Aorta (tissue), 5 donors: ENCODE results near the gene PPP1CB. TPM values are rescaled to one million over a fixed set of nuclear protein-coding genes. Genes with fewer than 3 reads are reported as not detected.
"Not testable (repeated sequence)": the region's sequence is repeated elsewhere in the genome, so short reads cannot be mapped to it uniquely, and the experiment has no call there.

ENCODE experiments used
- ATAC-seq: fragments of 200-7000 bp; cut with Tn5 transposase; one replicate; pipeline ENCODE4 v1.9.1; 2022; ENCODE audit warnings: moderate library complexity; ENCODE audit not compliant: low FRiP score
- DNase-seq, 2 donors: peaks; one replicate each; pipeline ENCODE4 v3.0.0-alpha.2; 2020
- H3K27ac ChIP-seq, 2 donors: one replicate each; pipeline ENCODE4 v1.5.1; 2013; ENCODE audit warnings: low read length in 2 of 2, mild to moderate bottlenecking in 2 of 2, moderate library complexity in 2 of 2, control low read depth in 1 of 2, inconsistent platforms in 1 of 2, low read depth in 1 of 2
- H3K27me3 ChIP-seq, 2 donors: one replicate each; pipeline ENCODE4 v1.6.1; 2013; ENCODE audit warnings: control low read depth in 1 of 2, low read length in 1 of 2, mild to moderate bottlenecking in 1 of 2, moderate library complexity in 1 of 2; ENCODE audit not compliant: insufficient read depth in 2 of 2, control insufficient read depth in 1 of 2
- H3K36me3 ChIP-seq, 2 donors: one replicate each; pipeline ENCODE4 v1.6.1; 2013; ENCODE audit warnings: control low read depth in 1 of 2, low read length in 1 of 2, mild to moderate bottlenecking in 1 of 2; ENCODE audit not compliant: insufficient read depth in 2 of 2, control insufficient read depth in 1 of 2
- H3K4me1 ChIP-seq, 2 donors: one replicate each; pipeline ENCODE4 v1.6.1; 2013; ENCODE audit warnings: low read length in 2 of 2, control low read depth in 1 of 2, mild to moderate bottlenecking in 1 of 2, moderate library complexity in 1 of 2; ENCODE audit not compliant: insufficient read depth in 2 of 2, control insufficient read depth in 1 of 2
- H3K4me3 ChIP-seq, 2 donors: one replicate each; pipeline ENCODE4 v1.5.1; 2013; ENCODE audit warnings: low read length in 2 of 2, control low read depth in 1 of 2, mild to moderate bottlenecking in 1 of 2
- H3K9me3 ChIP-seq: one replicate; pipeline ENCODE4 v1.6.1; 2013; ENCODE audit warnings: mild to moderate bottlenecking, low read length; ENCODE audit not compliant: control insufficient read depth
- WGBS, 2 donors: extraction: QIAGEN DNeasy Blood & Tissue Kit; methylation state at CpG; one replicate each; pipeline ENCODE4 v1.1.7; 2013; 5-methylcytosine and 5-hydroxymethylcytosine counted together
- intact Hi-C, 2 donors: fragments of 100-400 bp; cut with DNase I; formaldehyde crosslinking; loops; one replicate each; pipeline versions ENCODE4 v1.14.2 to v1.15.0; 2022
- polyA plus RNA-seq, 2 donors: library from polyadenylated mRNA; stranded (reverse); fragments of 200-250 nt; gene quantifications; one replicate each; pipeline ENCODE4 v1.2.3, GENCODE V29; 2013
- total RNA-seq, 2 donors: library from RNA; stranded (reverse); fragmentation: NEBNext Ultra II Directional; extraction: Animal tissue kit (Norgen Biotek cat#: 25700); gene quantifications; one replicate each; pipeline ENCODE4 v1.2.1, GENCODE V29; 2021
- donor health status: healthy with polysubstance abuse.
- donor health status: Bipolar disorder and iron deficiency.
- donor health status: DM: no; HTN: no; CAD: no.
- donor health status: DM: no; HTN: no; CAD: no.
- donor health status: DM: yes; HTN: yes; CAD: no.

PPP1CB gene
- total and polyA plus RNA-seq, 4 donors, result 187 to 484 (median 378) TPM

DNA sequence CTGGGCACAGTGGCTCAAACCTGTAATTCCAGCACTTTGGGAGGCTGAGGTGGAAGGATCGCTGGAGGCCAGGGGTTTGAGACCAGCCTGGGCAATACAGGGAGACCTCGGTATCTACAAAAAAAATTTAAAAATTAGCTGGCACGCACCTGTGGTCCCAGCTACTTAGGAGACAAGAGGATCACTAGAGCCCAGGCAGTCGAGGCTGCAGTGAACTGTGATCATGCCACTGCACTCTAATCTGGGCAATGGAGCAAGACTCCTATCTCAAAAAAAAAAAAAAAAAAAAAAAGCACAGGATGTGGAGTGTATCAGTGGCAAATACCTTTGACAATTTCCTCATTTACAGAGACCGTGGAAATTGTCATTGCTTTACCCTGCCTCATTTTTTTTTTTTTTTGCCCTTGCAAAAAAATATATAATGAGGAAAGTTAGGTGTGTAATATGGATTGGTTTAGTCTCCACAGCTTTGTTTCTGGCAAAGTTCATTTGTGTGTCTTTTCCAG is 20.9 kb upstream of the PPP1CB start:
- Histone ChIP-seq H3K4me3 (no peak overlapping the region), H3K9me3 (no peaks in the 10 kb centered on the region), H3K4me1 (peaks cover 2 to 7% of the 10 kb centered on the region in 2 donors), H3K36me3 (peaks cover 0 to 9% of the 10 kb centered on the region in 2 donors), H3K27me3 (no peaks in the 10 kb centered on the region), H3K27ac (no peak overlapping the region)
- intact Hi-C loops, result loop anchor here in 1 of 2 donors (5.0 kb wide), 1 partner anchor 68 kb away; no protein-coding TSS in a partner anchor
- WGBS, 2 donors, result 52 to 62% methylated on average over 5 of the region's 5 CpGs
- ATAC-seq, result no peak
- no peak for DNase-seq

DNA sequence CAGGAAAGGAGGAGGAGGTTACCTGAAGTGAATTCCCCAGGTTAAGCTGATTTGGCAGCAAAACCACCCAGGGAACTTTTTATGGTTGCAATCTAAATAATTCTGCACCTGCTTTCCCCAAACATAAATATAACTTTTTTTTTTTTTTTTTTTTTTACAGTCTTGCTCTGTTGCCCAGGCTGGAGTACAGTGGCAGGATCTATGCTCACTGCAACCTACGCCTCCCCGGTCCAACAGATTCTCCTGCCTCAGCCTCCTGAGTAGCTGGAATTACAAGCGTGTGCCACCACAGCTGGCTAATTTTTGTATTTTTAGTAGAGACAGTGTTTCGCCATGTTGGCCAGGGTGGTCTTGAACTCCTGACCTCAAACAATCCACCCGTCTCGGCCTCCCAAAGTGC is 16.1 kb upstream of the PPP1CB start:
- Histone ChIP-seq H3K4me1 (peaks cover 0 to 7% of the 10 kb centered on the region in 2 donors), H3K9me3 (no peaks in the 10 kb centered on the region), H3K4me3 (peak overlapping the region; percentile 80 to 99), H3K27ac (peak overlapping the region; percentile 90 to 93), H3K36me3 (peaks cover 0 to 4% of the 10 kb centered on the region in 2 donors), H3K27me3 (no peaks in the 10 kb centered on the region)
- peak; percentile 27 for ATAC-seq
- intact Hi-C loops, result loop anchor here (2.0 to 5.0 kb wide), 2 partner anchors 15 to 73 kb away; partner anchors contain the start of gene PPP1CB (in 1 of the 2)
- 5 to 11% methylated on average over 6 of the region's 6 CpGs for WGBS, 2 donors
- DNase-seq, result no peak

- DNase-seq, result peak; percentile 86 to 89
- intact Hi-C loops, result loop anchor here in 1 of 2 donors (5.0 kb wide), 1 partner anchor 74 kb away; no protein-coding TSS in a partner anchor
Measured at GRCh38 chr2:28736034-28736433, 15.6 kb upstream of the PPP1CB start.

DNA sequence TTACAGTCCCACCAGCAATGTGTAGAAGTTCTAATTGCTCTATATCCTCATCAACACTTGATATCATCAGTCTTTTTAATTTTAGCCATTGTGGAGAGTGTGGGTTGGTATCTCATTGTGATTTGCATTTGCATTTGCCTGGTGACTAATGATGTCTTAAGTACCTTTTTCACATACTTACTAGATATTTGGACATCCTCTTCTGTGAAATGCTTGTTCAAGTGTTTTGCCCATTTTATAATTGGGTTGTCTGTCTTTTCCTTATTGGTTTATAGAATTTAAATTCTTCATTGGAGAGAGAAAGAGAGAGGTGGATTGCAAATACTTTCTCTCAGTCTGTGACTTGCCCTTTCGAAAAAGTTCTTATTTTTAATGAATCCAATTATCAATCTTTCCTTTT is 14.0 kb upstream of the PPP1CB start:
- H3K9me3 ChIP-seq, result no peaks in the 10 kb centered on the region
- peaks cover 0 to 2% of the 10 kb centered on the region in 2 donors for H3K4me1 ChIP-seq
- intact Hi-C loops, result loop anchor here in 1 of 2 donors (5.0 kb wide), 1 partner anchor 75 kb away; no protein-coding TSS in a partner anchor
- no peaks in the 10 kb centered on the region for H3K27me3 ChIP-seq
- H3K36me3 ChIP-seq, result no peaks in the 10 kb centered on the region
- no peak overlapping the region for H3K4me3 ChIP-seq
- 98 to 100% methylated on average over 1 of the region's 1 CpG for WGBS, 2 donors
- H3K27ac ChIP-seq, result no peak overlapping the region
- DNase-seq, result no peak
- no peak for ATAC-seq

More at GRCh38 chr2:28736034-28736433, 15.6 kb upstream of the PPP1CB start:
- 3 to 4% methylated on average over 3 of the region's 3 CpGs for WGBS, 2 donors
- peaks cover 0 to 4% of the 10 kb centered on the region in 2 donors for H3K36me3 ChIP-seq
- H3K27me3 ChIP-seq, result no peaks in the 10 kb centered on the region
- peak; percentile 94 for ATAC-seq
- H3K4me1 ChIP-seq, result peaks cover 0 to 7% of the 10 kb centered on the region in 2 donors
- H3K9me3 ChIP-seq, result no peaks in the 10 kb centered on the region
- peak overlapping the region; percentile 80 to 99 for H3K4me3 ChIP-seq
- peak overlapping the region; percentile 90 to 93 for H3K27ac ChIP-seq

- DNase-seq, H3K4me1 ChIP-seq, H3K27ac ChIP-seq, ATAC-seq, H3K4me3 ChIP-seq, H3K9me3 ChIP-seq, intact Hi-C loops, H3K36me3 ChIP-seq, H3K27me3 ChIP-seq: not testable (repeated sequence)
- WGBS, 2 donors, result 95 to 96% methylated on average over 6 of the region's 6 CpGs
Measured at GRCh38 chr2:28742619-28743018, 9.0 kb upstream of the PPP1CB start.

DNA sequence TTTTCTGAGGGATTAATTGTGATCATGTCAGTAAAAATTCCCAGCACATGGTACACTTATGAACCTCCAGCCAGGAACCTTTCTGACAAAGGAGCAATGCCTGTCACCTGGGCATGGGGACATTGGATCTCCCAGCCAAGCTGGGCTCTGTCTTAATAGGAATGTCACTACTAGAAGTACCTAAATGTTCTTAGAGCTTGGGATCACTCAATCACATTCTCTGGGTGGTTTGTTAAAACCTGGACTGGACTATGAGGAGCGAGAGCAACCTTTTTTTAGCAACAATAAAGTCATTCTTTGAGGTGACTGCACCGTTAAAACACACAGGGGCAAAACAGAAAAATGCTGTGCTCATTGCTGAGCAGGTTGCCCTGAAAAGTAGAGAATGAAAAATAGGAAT is 6.4 kb upstream of the PPP1CB start:
- H3K36me3 ChIP-seq, result no peaks in the 10 kb centered on the region
- no peaks in the 10 kb centered on the region for H3K27me3 ChIP-seq
- no peaks in the 10 kb centered on the region for H3K9me3 ChIP-seq
- intact Hi-C loops, result no loop called here
- no peak overlapping the region for H3K4me3 ChIP-seq
- H3K27ac ChIP-seq, result peak overlapping the region; percentile 84 to 91
- ATAC-seq (peak; percentile 19), DNase-seq (no peak)
- peaks cover 3 to 15% of the 10 kb centered on the region in 2 donors for H3K4me1 ChIP-seq
- WGBS, 2 donors, result 5 to 17% methylated on average over 2 of the region's 2 CpGs

GRCh38 chr2:28745876-28746275 is 5.8 kb upstream of the PPP1CB start:
- Histone ChIP-seq H3K9me3 (no peaks in the 10 kb centered on the region), H3K27ac (peak overlapping the region; percentile 84 to 91), H3K36me3 (no peaks in the 10 kb centered on the region), H3K4me3 (no peak overlapping the region), H3K4me1 (peaks cover 3 to 15% of the 10 kb centered on the region in 2 donors), H3K27me3 (no peaks in the 10 kb centered on the region)
- intact Hi-C loops, result no loop called here
- 78 to 84% methylated on average over 4 of the region's 4 CpGs for WGBS, 2 donors
- DNase-seq, result no peak
- ATAC-seq, result no peak

- H3K27ac ChIP-seq, result peak overlapping the region; percentile 84 to 85
- H3K4me1 ChIP-seq, result peaks cover 3 to 15% of the 10 kb centered on the region in 2 donors
- ATAC-seq (no peak), DNase-seq (no peak)
- no peaks in the 10 kb centered on the region for H3K36me3 ChIP-seq
- intact Hi-C loops, result no loop called here
- H3K9me3 ChIP-seq, result no peaks in the 10 kb centered on the region
- no peak overlapping the region for H3K4me3 ChIP-seq
- 14 to 15% methylated on average over 3 of the region's 3 CpGs for WGBS, 2 donors
- no peaks in the 10 kb centered on the region for H3K27me3 ChIP-seq
Measured at GRCh38 chr2:28746429-28747111, 5.1 kb upstream of the PPP1CB start.

GRCh38 chr2:28747714-28748113 is 3.9 kb upstream of the PPP1CB start:
- peaks cover 3 to 15% of the 10 kb centered on the region in 2 donors for H3K4me1 ChIP-seq
- no peaks in the 10 kb centered on the region for H3K9me3 ChIP-seq
- DNase-seq (no peak), ATAC-seq (no peak)
- no peaks in the 10 kb centered on the region for H3K27me3 ChIP-seq
- WGBS, 2 donors, result 92 to 97% methylated on average over 1 of the region's 1 CpG
- H3K27ac ChIP-seq, result peak overlapping the region in 1 of 2 donors; percentile 45
- H3K36me3 ChIP-seq, result no peaks in the 10 kb centered on the region
- intact Hi-C loops, result no loop called here
- H3K4me3 ChIP-seq, result no peak overlapping the region
